ENCODE data around the gene TSSC4.

DNA sequence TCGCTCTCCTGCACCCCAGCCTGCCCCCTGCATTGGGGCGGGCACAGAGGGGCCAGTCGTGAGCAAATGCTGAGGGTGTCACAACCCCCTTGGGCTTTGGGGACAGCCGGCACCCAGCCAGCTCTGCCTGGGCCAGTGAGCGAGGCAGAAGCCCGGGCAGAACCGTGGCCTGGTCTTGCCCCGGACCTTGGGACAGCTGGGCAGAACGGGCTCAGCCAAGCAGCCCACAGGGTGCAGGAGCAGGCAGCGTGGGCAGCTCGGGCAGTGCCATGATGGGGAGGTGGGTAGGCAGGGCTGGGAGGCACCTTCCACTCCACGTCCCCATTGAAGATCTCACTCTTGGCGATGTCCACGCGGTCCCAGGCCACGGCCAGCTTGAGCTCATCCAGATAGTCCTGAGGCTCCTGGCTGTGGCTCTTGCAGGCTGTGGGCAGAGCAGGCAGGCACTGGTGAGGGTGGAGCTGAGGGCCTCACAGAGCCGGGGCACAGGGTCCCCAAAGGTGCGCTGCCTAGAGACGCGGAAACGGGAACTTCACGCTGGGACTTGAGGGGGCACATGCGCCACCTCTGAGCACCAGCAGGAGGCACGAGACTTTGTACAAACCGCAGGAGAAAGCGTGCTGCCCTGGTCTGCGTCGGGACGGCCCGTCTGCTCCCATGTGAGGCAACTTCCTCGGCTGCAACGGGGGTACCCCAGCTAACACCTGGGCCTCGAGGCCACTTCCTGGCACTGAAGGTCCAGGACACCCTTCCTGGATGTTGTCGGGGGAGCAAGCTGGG lies 15.2 kb downstream of the TSSC4 start:
- TF ChIP-seq CTCF (IDR thresholded peaks at IDR 0.05), result no peak
- TF ChIP-seq POLR2A (IDR thresholded peaks at IDR 0.05), result no peak
